K562 (cell line): Measurements from ENCODE around the gene RPAP2. TPM values are rescaled to one million over a fixed set of nuclear protein-coding genes. Genes with fewer than 3 reads are reported as not detected.
A peak's percentile ranks its signal among the peaks of the same experiment; 100 is the strongest.

ENCODE experiments used
- ARID4B ChIP-seq: sonication (generic); formaldehyde crosslinking; IDR thresholded peaks from 2 replicates; pipeline ENCODE4 v1.8.0; 2022; ENCODE audit warnings: mild to moderate bottlenecking, missing genetic modification reagents
- BRD4 ChIP-seq: fragments of 200-600 bp; sonication (generic); IDR thresholded peaks from 2 replicates; pipeline ENCODE4 v1.6.1; 2017; ENCODE audit warnings: inconsistent platforms
- GATA2 ChIP-seq: sonication (generic); formaldehyde crosslinking; IDR thresholded peaks from 2 replicates; pipeline ENCODE4 v1.4.0; 2020; ENCODE audit warnings: mild to moderate bottlenecking, missing genetic modification reagents
- MXD1 ChIP-seq: fragments of 250-450 bp; sonication (Bioruptor Pico); IDR thresholded peaks from 2 replicates; pipeline ENCODE4 v1.8.0; 2021; ENCODE audit warnings: borderline replicate concordance, mild to moderate bottlenecking, moderate library complexity; ENCODE audit not compliant: poor library complexity, severe bottlenecking
- NCOA1 ChIP-seq: fragments of 450-650 bp; IDR thresholded peaks from 2 replicates; pipeline ENCODE4 v1.6.1; 2016; ENCODE audit warnings: low read depth
- OTX1 ChIP-seq: fragments of 450-650 bp; formaldehyde crosslinking; IDR thresholded peaks from 2 replicates; pipeline ENCODE4 v1.4.0; 2022; ENCODE audit warnings: mild to moderate bottlenecking
- REST ChIP-seq, 2 experiments: fragments of 450-650 bp; formaldehyde crosslinking in 1 of 2; IDR thresholded peaks; 2 replicates each; pipeline versions ENCODE4 v1.4.0 to v1.6.1; 2014 to 2020; ENCODE audit warnings: mild to moderate bottlenecking in 2 of 2, borderline replicate concordance in 1 of 2, low read depth in 1 of 2
- TCF7 ChIP-seq: sonication (generic); IDR thresholded peaks from 2 replicates; pipeline ENCODE4 v1.6.1; 2016; ENCODE audit warnings: antibody characterized with exemption, borderline replicate concordance
- ZNF696 ChIP-seq: fragments of 250-450 bp; sonication (Bioruptor Pico); conservative IDR thresholded peaks from 2 replicates; pipeline ENCODE4 v1.4.0; 2020; ENCODE audit warnings: mild to moderate bottlenecking, moderate library complexity
- polyA plus RNA-seq, 8 experiments: library from polyadenylated mRNA; depleted of rRNA in 4 of 8; stranded (reverse) in 5 of 8; unstranded in 3 of 8; fragments of >200 nt; fragmentation: Nextera tagmentation in 2 of 8; fragmentation: Illumina TruSeq in 1 of 8; extraction: Ambion mirVana in 2 of 8; extraction: Trizol in 1 of 8; gene quantifications; 2 replicates each; pipeline versions ENCODE4 v1.2.1 to v1.2.3, GENCODE V29; 2011 to 2014; ENCODE audit warnings: inconsistent platforms in 1 of 8, missing spikeins in 1 of 8
- total RNA-seq, 7 experiments: library from RNA; depleted of rRNA in 6 of 7; stranded (reverse); fragments of >200 nt in 6 of 7; fragmentation: Illumina TruSeq in 2 of 7; extraction: Trizol in 2 of 7; gene quantifications; 2 replicates each; pipeline versions ENCODE4 v1.2.1 to v1.2.3, GENCODE V29; 2011 to 2021; ENCODE audit warnings: low replicate concordance in 1 of 7
- TF ChIP-seq, protein P1 (sequence below): fragments of 450-650 bp; IDR thresholded peaks from 2 replicates; pipeline ENCODE4 v1.6.1; 2016; ENCODE audit warnings: missing biosample characterization, missing genetic modification characterization
- TF ChIP-seq, protein P2 (sequence below): fragments of 450-650 bp; formaldehyde crosslinking; conservative IDR thresholded peaks from 2 replicates; pipeline ENCODE4 v1.4.0; 2022; ENCODE audit warnings: mild to moderate bottlenecking, missing genetic modification characterization

The RPAP2 gene
- total and polyA plus RNA-seq, 9 of the 15 experiments (the other 6 are each of a cell fraction or from before 2014, with no cell fraction given): 6.2 to 41.7 (median 28.7) TPM

- TF ChIP-seq ARID4B (CRISPR knock-in tag): no peak
- peak; percentile 12; the same call in 1 of the 2 replicates for TF ChIP-seq REST (IDR thresholded peaks at IDR 0.05; ENCODE audit: borderline replicate concordance)
- no peak for TF ChIP-seq REST (CRISPR knock-in tag; IDR thresholded peaks at IDR 0.05; ENCODE audit: low read depth)
- 0 out of 2 replicates have a peak, but pooled peaks have one; percentile 45 for TF ChIP-seq GATA2 (CRISPR knock-in tag)
- peak; percentile 70 for TF ChIP-seq NCOA1
- TF ChIP-seq ZNF696 (CRISPR knock-in tag): no peak
- TF ChIP-seq, protein P1, sequence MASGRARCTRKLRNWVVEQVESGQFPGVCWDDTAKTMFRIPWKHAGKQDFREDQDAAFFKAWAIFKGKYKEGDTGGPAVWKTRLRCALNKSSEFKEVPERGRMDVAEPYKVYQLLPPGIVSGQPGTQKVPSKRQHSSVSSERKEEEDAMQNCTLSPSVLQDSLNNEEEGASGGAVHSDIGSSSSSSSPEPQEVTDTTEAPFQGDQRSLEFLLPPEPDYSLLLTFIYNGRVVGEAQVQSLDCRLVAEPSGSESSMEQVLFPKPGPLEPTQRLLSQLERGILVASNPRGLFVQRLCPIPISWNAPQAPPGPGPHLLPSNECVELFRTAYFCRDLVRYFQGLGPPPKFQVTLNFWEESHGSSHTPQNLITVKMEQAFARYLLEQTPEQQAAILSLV (tag): no peak
- TF ChIP-seq BRD4: no peak
- no peak for TF ChIP-seq OTX1
- TF ChIP-seq TCF7: no peak
- TF ChIP-seq, protein P2, sequence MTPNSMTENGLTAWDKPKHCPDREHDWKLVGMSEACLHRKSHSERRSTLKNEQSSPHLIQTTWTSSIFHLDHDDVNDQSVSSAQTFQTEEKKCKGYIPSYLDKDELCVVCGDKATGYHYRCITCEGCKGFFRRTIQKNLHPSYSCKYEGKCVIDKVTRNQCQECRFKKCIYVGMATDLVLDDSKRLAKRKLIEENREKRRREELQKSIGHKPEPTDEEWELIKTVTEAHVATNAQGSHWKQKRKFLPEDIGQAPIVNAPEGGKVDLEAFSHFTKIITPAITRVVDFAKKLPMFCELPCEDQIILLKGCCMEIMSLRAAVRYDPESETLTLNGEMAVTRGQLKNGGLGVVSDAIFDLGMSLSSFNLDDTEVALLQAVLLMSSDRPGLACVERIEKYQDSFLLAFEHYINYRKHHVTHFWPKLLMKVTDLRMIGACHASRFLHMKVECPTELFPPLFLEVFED: no peak
- no peak for TF ChIP-seq MXD1 (CRISPR knock-in tag)
Observed at GRCh38 chr1:92317836-92318493, 19.1 kb downstream of the RPAP2 start (continued).
